DOHH2 (cell line): ENCODE measurements around the gene PITPNC1.

Experiments used
- CTCF ChIP-seq: fragments of 200-600 bp; sonication (generic); IDR thresholded peaks from one replicate; pipeline ENCODE4 v1.5.1; 2014; ENCODE audit warnings: antibody characterized with exemption, mild to moderate bottlenecking, low read depth, low read length; ENCODE audit not compliant: poor library complexity, severe bottlenecking
- EZH2phosphoT487 ChIP-seq: fragments of 200-600 bp; sonication (generic); IDR thresholded peaks from 2 replicates; pipeline ENCODE4 v1.6.1; 2017; ENCODE audit warnings: borderline replicate concordance, mild to moderate bottlenecking, antibody characterized with exemption, low read length, moderate library complexity, mixed read lengths

GRCh38 chr17:67571478-67571877 lies 194.4 kb downstream of the PITPNC1 start:
- TF ChIP-seq CTCF (no peak), EZH2phosphoT487 (no peak)
